GM11168 (cell line): Measurements from ENCODE around the gene CNIH2.

ENCODE experiments used
- in situ Hi-C: fragments of 300-500 bp; cut with MboI; formaldehyde crosslinking; loops from one replicate; pipeline ENCODE4 v1.12.0; 2022; ENCODE audit warnings: low sequenced_read_pairs; ENCODE audit not compliant: unreplicated experiment

The CNIH2 gene

GRCh38 chr11:66326261-66327111 is 48.5 kb downstream of the CNIH2 start:
- in situ Hi-C loops = no loop called here

- in situ Hi-C loops = no loop called here
Measured at GRCh38 chr11:66327171-66328030, 49.4 kb downstream of the CNIH2 start.

GRCh38 chr11:66328031-66328301 is 50.0 kb downstream of the CNIH2 start:
- in situ Hi-C loops = no loop called here

- in situ Hi-C loops = no loop called here
Measured at GRCh38 chr11:66328302-66329144, 50.5 kb downstream of the CNIH2 start.

- in situ Hi-C loops = no loop called here
Measured at GRCh38 chr11:66329165-66329673, 51.2 kb downstream of the CNIH2 start.

- in situ Hi-C loops = no loop called here
Measured at GRCh38 chr11:66330931-66331330, 53.0 kb downstream of the CNIH2 start.

- in situ Hi-C loops = no loop called here
Measured at GRCh38 chr11:66331542-66332370, 53.8 kb downstream of the CNIH2 start.

- in situ Hi-C loops = no loop called here
Measured at GRCh38 chr11:66332371-66333219, 54.6 kb downstream of the CNIH2 start.

- in situ Hi-C loops = no loop called here
Measured at GRCh38 chr11:66333220-66333877, 55.4 kb downstream of the CNIH2 start.
